Spinal cord (tissue), 10 donors: ENCODE results near the gene LIF. TPM values are rescaled to one million over a fixed set of nuclear protein-coding genes. Genes with fewer than 3 reads are reported as not detected.

ENCODE experiments used
- DNase-seq, 6 donors: peaks; one replicate each; pipeline versions ENCODE4 v3.0.0 to v3.0.0-alpha.2; 2013 to 2015; ENCODE audit warnings: low spot score in 6 of 6, low read depth in 4 of 6
- H3K27ac ChIP-seq: one replicate; pipeline ENCODE4 v1.5.1; 2013; ENCODE audit warnings: low read depth, low read length, control low read depth
- H3K27me3 ChIP-seq: one replicate; pipeline ENCODE4 v1.6.1; 2013; ENCODE audit warnings: low read length; ENCODE audit not compliant: control insufficient read depth, insufficient read depth
- H3K36me3 ChIP-seq: one replicate; pipeline ENCODE4 v1.6.1; 2013; ENCODE audit warnings: low read length; ENCODE audit not compliant: control insufficient read depth, insufficient read depth
- H3K4me1 ChIP-seq: one replicate; pipeline ENCODE4 v1.6.1; 2013; ENCODE audit warnings: low read length; ENCODE audit not compliant: control insufficient read depth, insufficient read depth
- H3K4me3 ChIP-seq: one replicate; pipeline ENCODE4 v1.5.1; 2013; ENCODE audit warnings: low read depth, low read length, control low read depth
- H3K9me3 ChIP-seq: one replicate; pipeline ENCODE4 v1.6.1; 2013; ENCODE audit warnings: low read length; ENCODE audit not compliant: control insufficient read depth, insufficient read depth
- WGBS: methylation state at CpG from one replicate; pipeline ENCODE4 v1.1.5; 2013; ENCODE audit warnings: missing lambda C conversion rate; ENCODE audit not compliant: insufficient coverage; 5-methylcytosine and 5-hydroxymethylcytosine counted together
- polyA plus RNA-seq, 2 donors: library from polyadenylated mRNA; unstranded; fragments of 120-200 nt; gene quantifications; one replicate each; pipeline ENCODE4 v1.2.1, GENCODE V29; 2013; ENCODE audit not compliant: insufficient read length in 2 of 2
- total RNA-seq, 2 donors: library from RNA; depleted of rRNA in 1 of 2; stranded (reverse); fragments of 120-200 nt in 1 of 2; fragments of >200 nt in 1 of 2; gene quantifications; one replicate each; pipeline versions ENCODE4 v1.2.3 to v1.2.4, GENCODE V29; 2013 to 2014
- donor health status: healthy.

The LIF gene
- total and polyA plus RNA-seq, 4 donors = 0.20 to 0.84 (median 0.53) TPM

- H3K9me3 ChIP-seq = no peaks in the 10 kb centered on the region
- H3K4me3 ChIP-seq = no peak overlapping the region
- WGBS = 53% methylated on average over 2 of the region's 3 CpGs
- peaks cover 50% of the 10 kb centered on the region for H3K4me1 ChIP-seq
- peaks cover 65% of the 10 kb centered on the region for H3K36me3 ChIP-seq
- peak overlapping the region; percentile 81 for H3K27ac ChIP-seq
- H3K27me3 ChIP-seq = no peaks in the 10 kb centered on the region
- DNase-seq = no peak
Measured at GRCh38 chr22:30290342-30291057, 43.9 kb upstream of the LIF start.

DNA sequence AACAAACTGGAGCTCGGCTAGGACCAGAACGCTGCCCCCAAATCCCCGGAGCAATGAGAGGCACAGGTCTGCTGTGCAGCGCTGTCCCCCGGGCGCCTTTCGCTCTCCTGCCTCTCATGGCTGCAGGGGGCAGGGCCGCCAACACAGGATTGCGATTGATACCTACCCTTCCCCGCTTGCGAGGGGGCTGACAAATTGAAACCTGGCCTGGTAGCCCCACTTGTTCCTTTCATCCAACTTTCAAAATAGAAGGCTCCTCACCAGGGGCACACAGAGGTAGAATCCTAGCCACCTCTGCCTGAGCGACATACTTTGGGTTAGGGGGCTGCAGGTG lies 43.4 kb upstream of the LIF start:
- H3K36me3 ChIP-seq = peaks cover 65% of the 10 kb centered on the region
- peak overlapping the region; percentile 81 for H3K27ac ChIP-seq
- no peak for DNase-seq
- peak overlapping the region; percentile 74 for H3K4me3 ChIP-seq
- no peaks in the 10 kb centered on the region for H3K9me3 ChIP-seq
- no peaks in the 10 kb centered on the region for H3K27me3 ChIP-seq
- peaks cover 50% of the 10 kb centered on the region for H3K4me1 ChIP-seq
- 15% methylated on average over 12 of the region's 12 CpGs for WGBS

GRCh38 chr22:30289141-30289979 lies 42.8 kb upstream of the LIF start, which contains the start of gene CASTOR1:
Gene CASTOR1, minus strand, starts transcription at chr22:30289505. Its CDS starts 8 bp downstream, at chr22:30289497.
- DNase-seq = peak; percentile 75 to 98 (median 91)
- H3K27me3 ChIP-seq = no peaks in the 10 kb centered on the region
- peak within 1 kb of the TSS; percentile 74 for H3K4me3 ChIP-seq
- peaks cover 50% of the 10 kb centered on the region for H3K4me1 ChIP-seq
- WGBS = under 1% methylated on average over 85 of the region's 85 CpGs
- peak within 1 kb of the TSS; percentile 88 for H3K27ac ChIP-seq
- H3K36me3 ChIP-seq = peaks cover 63% of the 10 kb centered on the region
- no peaks in the 10 kb centered on the region for H3K9me3 ChIP-seq

DNA sequence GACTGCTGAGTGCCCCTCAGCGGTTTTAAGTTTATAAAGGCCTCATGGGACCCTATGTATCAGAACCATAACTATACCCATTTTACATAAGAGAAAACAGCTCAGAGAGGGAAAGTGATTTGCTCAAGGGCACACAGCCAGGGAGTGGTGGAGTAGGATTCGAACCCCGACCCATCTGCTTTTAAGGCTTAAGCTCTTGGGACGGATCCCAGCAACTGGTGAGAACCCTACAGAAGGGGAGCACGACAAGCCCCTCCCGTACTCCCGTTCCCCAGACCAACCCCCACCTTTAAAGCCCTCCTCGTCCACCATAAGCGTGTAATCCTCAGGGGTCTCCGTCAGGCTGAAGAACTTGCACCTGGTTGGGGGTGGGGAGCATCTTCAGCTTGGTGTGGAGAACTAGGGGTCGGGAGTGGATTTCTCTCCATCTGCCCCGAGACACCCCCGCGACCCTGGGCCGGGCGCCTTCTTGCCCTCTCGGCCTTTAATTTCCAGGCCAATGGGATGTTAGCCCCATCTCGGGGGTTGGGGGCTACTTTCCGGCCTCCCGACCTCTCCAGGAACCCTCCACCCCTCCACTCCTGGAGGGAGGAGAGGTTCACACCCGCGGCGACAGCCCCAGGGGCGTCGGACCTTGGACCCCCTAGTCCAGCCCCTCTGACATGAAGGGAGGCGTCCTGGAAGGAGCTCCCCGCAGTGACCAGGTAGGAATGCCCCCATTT lies 42.0 kb upstream of the LIF start:
- Histone ChIP-seq H3K27me3 (no peaks in the 10 kb centered on the region), H3K27ac (peak overlapping the region; percentile 88), H3K36me3 (peaks cover 60% of the 10 kb centered on the region), H3K4me3 (peak overlapping the region; percentile 74), H3K9me3 (no peaks in the 10 kb centered on the region), H3K4me1 (peaks cover 50% of the 10 kb centered on the region)
- 0% methylated on average over 9 of the region's 27 CpGs for WGBS
- DNase-seq = peak in 1 of 6 donors; percentile 30

GRCh38 chr22:30287648-30288418 lies 41.3 kb upstream of the LIF start:
- H3K27ac ChIP-seq = peak overlapping the region; percentile 88
- no peaks in the 10 kb centered on the region for H3K27me3 ChIP-seq
- peak overlapping the region; percentile 74 for H3K4me3 ChIP-seq
- peak in 3 of 6 donors; percentile 45 to 85 (median 84) for DNase-seq
- H3K4me1 ChIP-seq = peaks cover 47% of the 10 kb centered on the region
- H3K9me3 ChIP-seq = no peaks in the 10 kb centered on the region
- WGBS = 26% methylated on average over 4 of the region's 5 CpGs
- H3K36me3 ChIP-seq = peaks cover 57% of the 10 kb centered on the region

DNA sequence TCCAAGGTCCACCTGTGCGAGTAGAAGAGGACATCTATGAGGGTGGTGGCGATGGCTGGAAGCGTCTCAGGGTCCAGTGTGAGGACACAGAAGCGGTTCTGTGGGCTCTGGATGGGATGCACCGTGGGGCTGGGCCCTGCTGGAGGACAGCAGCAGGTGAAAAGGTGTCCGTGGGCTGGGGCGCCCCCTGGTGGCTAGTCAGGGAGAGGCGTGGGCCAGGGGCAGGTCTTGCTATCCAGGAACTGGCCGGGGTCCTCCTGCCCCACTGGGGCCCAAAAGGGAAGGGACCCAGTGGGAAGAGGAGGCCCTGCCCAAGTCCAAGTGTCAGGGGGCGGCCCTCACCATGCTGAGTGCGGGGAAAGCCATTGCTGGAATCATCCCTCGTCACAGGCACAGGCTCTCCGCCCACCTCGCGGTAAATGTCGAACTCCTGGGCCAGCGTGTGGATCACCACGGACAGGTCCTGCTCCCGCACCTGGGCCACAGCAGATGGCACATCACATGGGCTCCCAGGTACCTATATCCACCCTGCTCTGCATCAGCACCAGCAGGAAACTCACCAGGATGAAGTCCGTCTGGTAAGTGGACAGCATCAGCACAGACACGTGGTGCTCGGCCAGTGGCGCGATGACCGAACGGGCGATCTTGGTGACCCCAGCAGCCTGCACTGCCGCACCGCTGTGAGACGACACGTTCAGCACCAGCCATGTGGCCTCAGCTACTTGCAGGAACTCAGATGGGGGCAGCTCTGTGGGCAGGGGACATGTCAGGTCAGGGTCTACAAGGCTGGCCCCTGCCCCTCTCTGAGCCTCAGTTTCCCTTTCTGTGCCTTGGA lies 40.5 kb upstream of the LIF start:
- peaks cover 46% of the 10 kb centered on the region for H3K4me1 ChIP-seq
- WGBS = 67% methylated on average over 31 of the region's 31 CpGs
- no peaks in the 10 kb centered on the region for H3K9me3 ChIP-seq
- H3K27ac ChIP-seq = peak overlapping the region; percentile 88
- H3K36me3 ChIP-seq = peaks cover 53% of the 10 kb centered on the region
- no peak overlapping the region for H3K4me3 ChIP-seq
- no peaks in the 10 kb centered on the region for H3K27me3 ChIP-seq
- peak in 2 of 6 donors; percentile 44 to 46 for DNase-seq

DNA sequence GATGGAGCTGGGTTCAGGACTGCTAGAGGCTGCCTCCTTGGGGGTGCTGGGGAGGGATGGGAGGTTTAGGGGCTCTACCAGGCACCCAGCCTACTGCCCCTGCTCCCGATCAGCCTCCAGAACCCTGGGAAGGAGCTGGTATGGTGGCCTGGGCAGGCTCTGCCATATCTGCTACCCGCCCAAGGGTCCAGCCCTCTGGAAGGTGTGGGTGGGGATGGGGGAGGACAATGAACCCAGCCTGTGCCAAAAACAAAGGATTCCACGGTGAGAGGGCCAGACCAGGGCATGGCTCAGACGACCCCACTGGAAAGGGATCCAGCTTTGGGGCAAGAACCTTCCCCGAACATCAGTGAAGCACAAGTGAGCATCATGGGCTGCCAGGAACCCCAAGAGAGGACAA lies 39.8 kb upstream of the LIF start:
- DNase-seq = no peak
- Histone ChIP-seq H3K4me3 (no peak overlapping the region), H3K4me1 (peaks cover 39% of the 10 kb centered on the region), H3K36me3 (peaks cover 46% of the 10 kb centered on the region), H3K27me3 (no peaks in the 10 kb centered on the region), H3K9me3 (no peaks in the 10 kb centered on the region), H3K27ac (no peak overlapping the region)
- 89% methylated on average over 5 of the region's 5 CpGs for WGBS

GRCh38 chr22:30285846-30286200 lies 39.3 kb upstream of the LIF start:
- Histone ChIP-seq H3K9me3 (no peaks in the 10 kb centered on the region), H3K4me1 (peaks cover 34% of the 10 kb centered on the region), H3K4me3 (no peak overlapping the region), H3K36me3 (peaks cover 41% of the 10 kb centered on the region), H3K27ac (no peak overlapping the region), H3K27me3 (no peaks in the 10 kb centered on the region)
- DNase-seq = no peak
- WGBS = no CpG with 5 or more reads among the region's 8 CpGs
